ENCODE results near the gene TNFRSF9. TPM values are rescaled to one million over a fixed set of nuclear protein-coding genes. Genes with fewer than 3 reads are reported as not detected.
A peak's percentile ranks its signal among the peaks of the same experiment; 100 is the strongest.

The TNFRSF9 gene
- total and polyA plus RNA-seq, 9 of the 15 experiments (the other 6 are each of a cell fraction or from before 2014, with no cell fraction given) = 0.04 to 0.29 (median 0.08) TPM; not detected in 1

DNA sequence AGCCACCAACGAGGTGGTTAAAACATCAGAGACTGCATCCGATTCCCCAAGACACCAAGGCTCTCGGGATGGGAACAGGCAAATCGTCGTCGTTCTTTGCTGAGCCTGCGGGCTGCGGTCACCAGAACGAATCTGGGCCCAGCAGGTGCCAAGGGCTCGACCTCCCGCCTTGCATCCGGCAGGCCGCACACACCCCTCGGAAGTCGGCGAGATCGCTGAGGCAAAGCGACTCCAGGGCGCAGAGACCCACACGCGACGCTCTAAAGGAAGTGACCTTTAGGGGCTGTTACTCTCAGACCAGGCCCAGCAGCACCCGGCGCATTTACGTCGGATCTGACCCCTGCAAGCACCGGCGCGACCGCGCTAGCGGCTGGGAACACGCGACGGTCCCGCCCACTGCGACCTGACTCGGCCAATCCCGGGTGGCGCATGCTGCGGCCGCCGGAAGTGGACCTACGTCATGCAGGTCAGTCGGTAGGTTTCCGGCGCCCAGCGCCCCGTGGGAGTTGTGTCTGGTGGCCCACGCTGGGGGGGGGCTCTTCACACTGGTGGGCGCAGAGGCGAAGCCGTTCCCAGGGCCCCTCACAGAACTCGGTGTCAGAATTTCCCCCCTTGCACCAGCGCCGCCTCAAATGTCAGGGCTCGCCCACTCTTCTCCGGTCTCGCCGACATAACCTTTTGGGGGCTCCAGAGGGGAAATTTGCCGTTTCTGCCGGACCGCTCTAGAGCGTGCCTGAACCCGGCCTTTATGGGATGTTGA is 13.4 kb upstream of the TNFRSF9 start:
- Histone ChIP-seq H4K20me1 (replicated peaks; ENCODE audit: control insufficient read depth, insufficient read depth, low read length) (no peaks in the 10 kb centered on the region), H3K9me3 (replicated peaks; ENCODE audit: control insufficient read depth, insufficient read depth, low read depth, low read length) (no peaks in the 10 kb centered on the region), H3K27me3 (ENCODE audit: control insufficient read depth in 2 of 2, insufficient read depth in 2 of 2, low read length in 2 of 2) (peaks cover 0 to 2% of the 10 kb centered on the region in 2 experiments; a peak in 1 of 5 replicates), H3K9me1 (ENCODE audit: control insufficient read depth, insufficient read depth, low read length) (no peaks in the 10 kb centered on the region), H3K4me2 (ENCODE audit: insufficient read depth, low read length) (peak overlapping the region; percentile 89), H2AFZ (ENCODE audit: low read depth, low read length) (peak overlapping the region; percentile 95), H3K27ac (ENCODE audit: extremely low read depth, low read depth, low read length) (peak overlapping the region; percentile 84), H3K9ac (ENCODE audit: insufficient read depth in 1 of 2, low read depth in 2 of 2, low read length in 2 of 2) (peak overlapping the region; percentile 88 to 90), H3K36me3 (ENCODE audit: control insufficient read depth, insufficient read depth, low read length) (no peaks in the 10 kb centered on the region), H3K4me1 (replicated peaks in 1 of 2; ENCODE audit: control insufficient read depth in 2 of 2, insufficient read depth in 2 of 2, low read length in 2 of 2) (peaks cover 6 to 9% of the 10 kb centered on the region in 2 experiments; a peak in 4 of 5 replicates), H3K79me2 (ENCODE audit: control insufficient read depth, insufficient read depth, low read length) (no peaks in the 10 kb centered on the region), H3K4me3 (peak overlapping the region; percentile 53)
- peak; percentile 97 for FAIRE-seq
- peak; percentile 99 for ATAC-seq
- POLR2A ChIA-PET = no interaction called here
- 7% methylated on average over 63 of the region's 65 CpGs for WGBS (ENCODE audit: insufficient coverage, low coverage, missing lambda C conversion rate)
- DNase-seq (ENCODE audit: extremely low read depth in 1 of 4, low spot score in 3 of 4) = peak; percentile 92 to 98 (median 94)
- intact Hi-C loops (cut with micrococcal nuclease) (no loop called here), in situ Hi-C loops (cut with MboI) (no loop called here)
- no TSS peak for BruUV-seq (replicated peaks)
- CTCF ChIA-PET (ENCODE audit: low intra/inter-chr PET ratio) = no interaction called here
- TF ChIP-seq ZNF175 (CRISPR knock-in tag; IDR thresholded peaks at IDR 0.05; ENCODE audit: low read depth) = peak; percentile 65; the same call in 1 of the 2 replicates
- TF ChIP-seq NR2C2 (CRISPR knock-in tag; IDR thresholded peaks at IDR 0.05) = peak; percentile 94
- peak; percentile 99 for TF ChIP-seq NR2C2 (tag; IDR thresholded peaks at IDR 0.05)
- TF ChIP-seq SIN3B (IDR thresholded peaks at IDR 0.05; ENCODE audit: low read depth) = peak; percentile 79
- TF ChIP-seq TARDBP (IDR thresholded peaks at IDR 0.05) = no peak
- peak; percentile 72 for TF ChIP-seq NFIC (IDR thresholded peaks at IDR 0.05)
- TF ChIP-seq, protein P1, sequence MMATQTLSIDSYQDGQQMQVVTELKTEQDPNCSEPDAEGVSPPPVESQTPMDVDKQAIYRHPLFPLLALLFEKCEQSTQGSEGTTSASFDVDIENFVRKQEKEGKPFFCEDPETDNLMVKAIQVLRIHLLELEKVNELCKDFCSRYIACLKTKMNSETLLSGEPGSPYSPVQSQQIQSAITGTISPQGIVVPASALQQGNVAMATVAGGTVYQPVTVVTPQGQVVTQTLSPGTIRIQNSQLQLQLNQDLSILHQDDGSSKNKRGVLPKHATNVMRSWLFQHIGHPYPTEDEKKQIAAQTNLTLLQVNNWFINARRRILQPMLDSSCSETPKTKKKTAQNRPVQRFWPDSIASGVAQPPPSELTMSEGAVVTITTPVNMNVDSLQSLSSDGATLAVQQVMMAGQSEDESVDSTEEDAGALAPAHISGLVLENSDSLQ (IDR thresholded peaks at IDR 0.05) = peak; percentile 54; the same call in 1 of the 2 replicates
- TF ChIP-seq, protein P2, sequence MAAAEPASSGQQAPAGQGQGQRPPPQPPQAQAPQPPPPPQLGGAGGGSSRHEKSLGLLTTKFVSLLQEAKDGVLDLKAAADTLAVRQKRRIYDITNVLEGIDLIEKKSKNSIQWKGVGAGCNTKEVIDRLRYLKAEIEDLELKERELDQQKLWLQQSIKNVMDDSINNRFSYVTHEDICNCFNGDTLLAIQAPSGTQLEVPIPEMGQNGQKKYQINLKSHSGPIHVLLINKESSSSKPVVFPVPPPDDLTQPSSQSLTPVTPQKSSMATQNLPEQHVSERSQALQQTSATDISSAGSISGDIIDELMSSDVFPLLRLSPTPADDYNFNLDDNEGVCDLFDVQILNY (CRISPR knock-in tag; IDR thresholded peaks at IDR 0.05) = peak; percentile 46; the same call in 1 of the 2 replicates
- no peak for TF ChIP-seq PPARD (CRISPR knock-in tag; IDR thresholded peaks at IDR 0.05)
- peak in 1 of 2 experiments; percentile 11; a peak in 1 of 4 replicates for TF ChIP-seq NONO (IDR thresholded peaks at IDR 0.05; ENCODE audit: low read depth in 2 of 2, low read length in 1 of 2)
- TF ChIP-seq TOE1 (IDR thresholded peaks at IDR 0.05; ENCODE audit: borderline replicate concordance) = peak; percentile 71; the same call in 1 of the 2 replicates
- no peak for TF ChIP-seq TOE1 (CRISPR knock-in tag; IDR thresholded peaks at IDR 0.05; ENCODE audit: borderline replicate concordance, low read depth)
- TF ChIP-seq, protein P3, sequence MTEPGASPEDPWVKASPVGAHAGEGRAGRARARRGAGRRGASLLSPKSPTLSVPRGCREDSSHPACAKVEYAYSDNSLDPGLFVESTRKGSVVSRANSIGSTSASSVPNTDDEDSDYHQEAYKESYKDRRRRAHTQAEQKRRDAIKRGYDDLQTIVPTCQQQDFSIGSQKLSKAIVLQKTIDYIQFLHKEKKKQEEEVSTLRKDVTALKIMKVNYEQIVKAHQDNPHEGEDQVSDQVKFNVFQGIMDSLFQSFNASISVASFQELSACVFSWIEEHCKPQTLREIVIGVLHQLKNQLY (CRISPR knock-in tag; conservative IDR thresholded peaks at IDR 0.05) = 0 out of 4 replicates have a peak, but pooled peaks of 1 of the 2 experiments have one; percentile 48
- peak; percentile 56 for TF ChIP-seq NFYB (IDR thresholded peaks at IDR 0.05; ENCODE audit: extremely low read depth, insufficient read length)
- no peak for TF ChIP-seq BMI1 (IDR thresholded peaks at IDR 0.05; ENCODE audit: low read length)
- no peak for TF ChIP-seq GTF2E2 (tag; IDR thresholded peaks at IDR 0.05)
- TF ChIP-seq DMBX1 (CRISPR knock-in tag; IDR thresholded peaks at IDR 0.05; ENCODE audit: borderline replicate concordance) = peak; percentile 74; the same call in 1 of the 2 replicates
- 0 out of 2 replicates have a peak, but pooled peaks have one; percentile 21 for TF ChIP-seq RAD51 (IDR thresholded peaks at IDR 0.05; ENCODE audit: borderline replicate concordance, low read depth)
- peak; percentile 99 for TF ChIP-seq ZFX (CRISPR knock-in tag; IDR thresholded peaks at IDR 0.05)
- no peak for TF ChIP-seq NR2F6 (CRISPR knock-in tag; IDR thresholded peaks at IDR 0.05)
- TF ChIP-seq BHLHE40 (IDR thresholded peaks at IDR 0.05; ENCODE audit: low read length) = peak; percentile 59

Measured in K562 (cell line).